Epithelial cell of proximal tubule (primary cell): Measurements from ENCODE around the gene FITM1. TPM values are rescaled to one million over a fixed set of nuclear protein-coding genes. Genes with fewer than 3 reads are reported as not detected.

Source experiments
- DNase-seq: peaks from one replicate; pipeline ENCODE4 v3.0.0-alpha.2; 2011; ENCODE audit warnings: low read depth
- H3K4me3 ChIP-seq: 2 replicates; pipeline ENCODE4 v1.5.1; 2011; ENCODE audit warnings: low read depth, mild to moderate bottlenecking, low read length
- total RNA-seq: library from RNA; depleted of rRNA; stranded (reverse); fragments of >200 nt; gene quantifications from 2 replicates; pipeline ENCODE4 v1.2.3, GENCODE V29; 2015
- TF ChIP-seq, protein P1 (sequence below): conservative IDR thresholded peaks from 2 replicates; pipeline ENCODE4 v1.5.1; 2012; ENCODE audit warnings: low read depth, mild to moderate bottlenecking, low read length

The FITM1 gene
- total RNA-seq, 1 donor from 2014 or later = not detected

DNA sequence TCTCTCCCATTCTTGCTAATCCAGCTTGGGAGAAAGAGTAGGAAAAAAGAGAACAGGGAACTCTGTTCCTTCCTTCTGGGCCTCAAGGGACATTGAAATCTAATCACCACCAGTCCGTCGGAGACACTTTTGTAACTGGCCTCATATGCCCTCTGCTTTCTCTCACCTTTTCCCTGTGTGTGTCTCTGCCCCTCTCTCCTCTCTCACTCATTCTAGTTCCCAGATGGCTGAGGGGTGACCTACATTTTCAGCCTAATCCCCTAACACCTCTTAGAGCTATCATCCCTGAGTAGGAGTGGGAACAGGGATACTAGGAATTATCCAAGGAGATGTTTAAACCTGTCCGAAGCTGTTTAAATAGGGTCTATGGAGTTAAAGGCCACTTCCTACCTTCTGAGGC, 45.2 kb upstream of the FITM1 start:
- H3K4me3 ChIP-seq = no peak overlapping the region
- no peak for DNase-seq
- TF ChIP-seq, protein P1, sequence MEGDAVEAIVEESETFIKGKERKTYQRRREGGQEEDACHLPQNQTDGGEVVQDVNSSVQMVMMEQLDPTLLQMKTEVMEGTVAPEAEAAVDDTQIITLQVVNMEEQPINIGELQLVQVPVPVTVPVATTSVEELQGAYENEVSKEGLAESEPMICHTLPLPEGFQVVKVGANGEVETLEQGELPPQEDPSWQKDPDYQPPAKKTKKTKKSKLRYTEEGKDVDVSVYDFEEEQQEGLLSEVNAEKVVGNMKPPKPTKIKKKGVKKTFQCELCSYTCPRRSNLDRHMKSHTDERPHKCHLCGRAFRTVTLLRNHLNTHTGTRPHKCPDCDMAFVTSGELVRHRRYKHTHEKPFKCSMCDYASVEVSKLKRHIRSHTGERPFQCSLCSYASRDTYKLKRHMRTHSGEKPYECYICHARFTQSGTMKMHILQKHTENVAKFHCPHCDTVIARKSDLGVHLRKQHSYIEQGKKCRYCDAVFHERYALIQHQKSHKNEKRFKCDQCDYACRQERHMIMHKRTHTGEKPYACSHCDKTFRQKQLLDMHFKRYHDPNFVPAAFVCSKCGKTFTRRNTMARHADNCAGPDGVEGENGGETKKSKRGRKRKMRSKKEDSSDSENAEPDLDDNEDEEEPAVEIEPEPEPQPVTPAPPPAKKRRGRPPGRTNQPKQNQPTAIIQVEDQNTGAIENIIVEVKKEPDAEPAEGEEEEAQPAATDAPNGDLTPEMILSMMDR = no peak

DNA sequence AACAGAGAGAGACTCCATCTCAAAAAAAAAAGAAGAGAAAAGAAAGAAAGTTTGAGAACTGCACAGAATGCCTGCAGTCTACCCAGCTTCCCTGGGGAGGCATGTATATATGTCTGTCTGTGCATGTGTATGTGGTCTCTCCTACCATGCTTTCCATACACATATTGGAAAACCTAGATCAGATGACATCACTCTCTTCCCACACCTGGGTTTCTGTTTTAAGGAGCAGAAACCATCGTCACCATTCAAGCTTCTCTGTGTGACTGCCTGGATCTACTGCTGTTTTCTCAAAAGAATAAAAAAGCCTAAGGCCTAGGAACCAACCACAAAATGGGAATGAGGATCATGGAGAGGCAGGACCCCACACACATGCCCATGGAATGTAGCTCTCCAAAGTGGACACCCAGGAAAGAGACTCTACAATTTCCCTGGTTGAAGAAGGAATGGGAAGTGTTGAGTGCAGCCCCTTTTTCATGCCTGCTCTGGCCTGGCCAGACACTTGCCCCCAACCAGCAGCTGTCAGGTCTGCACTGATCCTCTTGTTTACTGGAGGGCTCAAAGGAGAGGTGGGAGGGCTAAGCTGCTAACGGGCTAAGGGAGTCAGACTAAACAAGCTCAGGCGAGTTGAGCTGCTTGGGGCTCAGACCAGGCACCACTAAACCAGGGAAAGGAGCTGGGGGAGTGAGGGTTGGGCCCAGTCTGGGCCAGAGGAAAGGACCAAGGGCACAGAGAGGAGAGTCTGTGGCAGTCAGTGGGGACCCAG, 44.1 kb upstream of the FITM1 start:
- DNase-seq = no peak
- H3K4me3 ChIP-seq = no peak overlapping the region
- TF ChIP-seq, protein P1 = no peak

DNA sequence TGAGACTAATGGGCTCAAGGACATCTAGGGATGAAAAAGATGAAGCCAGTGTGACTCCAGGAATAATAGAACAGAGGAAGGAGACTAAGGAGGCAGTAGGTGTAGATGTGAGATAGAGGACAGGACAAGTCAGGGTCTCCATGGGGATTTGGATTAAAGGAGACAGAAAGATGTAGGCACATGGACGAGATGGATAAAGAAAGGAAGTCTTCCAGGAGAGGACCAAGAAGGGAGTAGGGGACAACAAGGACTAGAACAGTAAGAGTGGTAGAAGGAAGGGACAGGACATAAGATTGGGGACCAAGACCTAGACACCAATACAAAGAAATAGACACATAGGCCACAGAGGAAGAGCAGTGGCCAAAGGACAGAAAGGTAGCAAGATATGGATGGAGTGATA, 43.5 kb upstream of the FITM1 start:
- DNase-seq = no peak
- no peak overlapping the region for H3K4me3 ChIP-seq
- TF ChIP-seq, protein P1 = no peak

DNA sequence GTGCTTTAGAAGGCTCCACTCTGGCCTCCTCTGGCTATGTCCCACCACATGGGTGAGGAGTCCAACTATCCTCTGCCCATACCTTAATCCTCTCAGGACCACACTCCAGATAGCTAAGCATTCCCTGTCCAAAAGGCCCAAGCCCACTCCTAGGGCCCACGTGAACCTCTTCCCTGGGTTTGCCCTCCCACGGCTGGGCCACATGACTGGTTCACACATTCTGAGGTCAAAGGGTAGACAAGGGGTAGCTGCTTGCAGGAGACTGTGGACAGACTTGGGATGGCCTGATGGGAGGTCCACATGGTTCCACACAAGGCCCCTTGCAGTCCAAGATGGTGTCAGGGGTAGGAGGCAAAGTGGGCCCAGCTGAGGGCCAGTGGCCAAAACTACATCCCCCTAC, 42.4 kb upstream of the FITM1 start:
- no peak for DNase-seq
- TF ChIP-seq, protein P1 = no peak
- no peak overlapping the region for H3K4me3 ChIP-seq

DNA sequence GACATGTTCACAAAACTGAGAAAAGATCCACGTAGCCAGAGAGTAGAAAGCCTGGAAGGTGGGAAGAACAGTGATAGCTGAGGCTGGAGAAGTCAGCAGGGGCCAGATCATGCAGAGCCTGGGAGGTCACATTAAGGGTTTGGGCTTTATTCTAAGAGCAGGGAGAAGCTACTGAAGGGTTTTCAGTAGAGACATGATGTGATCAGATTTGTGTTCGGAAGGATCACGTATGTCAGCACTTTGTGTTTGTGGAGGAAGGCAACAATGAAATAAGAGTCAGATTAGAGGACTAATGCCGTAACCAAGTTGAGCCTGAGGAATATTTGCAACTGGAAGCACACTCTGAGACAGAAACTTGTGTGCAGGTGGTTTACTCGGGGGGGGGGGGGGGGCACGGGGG, 40.6 kb upstream of the FITM1 start:
- no peak for DNase-seq
- no peak overlapping the region for H3K4me3 ChIP-seq
- TF ChIP-seq, protein P1 = no peak

DNA sequence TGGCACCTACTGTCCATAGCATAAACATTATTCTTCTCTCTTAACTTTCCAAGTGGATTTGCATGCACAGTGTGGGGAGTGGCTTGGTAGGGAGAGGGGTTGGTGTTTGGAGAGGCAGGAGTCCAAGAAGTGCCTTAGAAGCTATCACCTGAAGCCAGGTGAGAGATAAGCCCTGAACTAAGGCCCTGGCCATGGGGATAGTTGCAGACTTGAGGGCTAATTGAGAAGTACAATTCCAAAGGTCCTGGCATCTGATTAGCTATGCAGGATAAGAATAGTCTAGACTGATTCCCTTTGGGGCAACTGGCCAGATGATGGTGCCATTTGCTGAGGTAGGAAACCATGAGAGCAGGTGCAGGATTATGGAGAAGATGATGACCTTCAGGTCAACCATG, 38.4 kb upstream of the FITM1 start:
- no peak overlapping the region for H3K4me3 ChIP-seq
- DNase-seq = no peak
- TF ChIP-seq, protein P1 = no peak

DNA sequence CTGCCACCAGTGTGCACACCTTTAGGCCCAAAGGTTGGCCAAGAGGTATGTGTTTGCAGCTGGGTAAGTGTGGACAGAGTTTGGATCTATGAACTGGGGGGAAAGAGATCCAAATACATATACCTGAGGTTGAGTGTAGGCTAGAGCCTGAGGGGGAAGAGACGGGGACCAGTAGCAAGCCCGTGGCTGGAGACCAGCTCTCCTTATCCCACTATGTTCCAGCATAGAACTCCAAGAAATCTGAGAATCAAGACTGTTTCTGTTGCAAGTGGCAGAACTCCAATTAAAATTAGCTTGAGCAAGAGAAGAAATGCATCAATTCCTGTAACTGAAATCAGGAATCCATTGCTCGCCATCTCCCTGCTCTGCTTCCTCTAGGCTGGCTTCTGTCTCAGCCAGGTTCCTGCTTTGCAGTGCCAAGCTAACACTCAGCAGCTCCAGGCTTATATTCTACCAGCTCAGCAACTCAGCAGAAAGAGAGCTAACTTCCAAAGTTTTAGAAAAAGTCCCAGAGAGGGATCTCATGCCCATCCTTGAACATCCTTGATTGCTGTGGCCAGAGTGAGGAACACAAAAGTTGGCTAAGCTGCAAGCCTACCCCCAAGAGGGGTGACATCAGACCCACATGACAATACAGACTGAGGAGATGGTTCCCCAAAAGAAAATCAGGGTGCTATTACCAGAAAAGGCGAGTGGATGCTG, 37.8 kb upstream of the FITM1 start:
- DNase-seq = no peak
- no peak overlapping the region for H3K4me3 ChIP-seq
- TF ChIP-seq, protein P1 = no peak
